ENCODE data around the gene TPK1. TPM values are rescaled to one million over a fixed set of nuclear protein-coding genes. Genes with fewer than 3 reads are reported as not detected.

The TPK1 gene
- total RNA-seq, 1 experiment from 2014 or later, result 3.1 TPM

DNA sequence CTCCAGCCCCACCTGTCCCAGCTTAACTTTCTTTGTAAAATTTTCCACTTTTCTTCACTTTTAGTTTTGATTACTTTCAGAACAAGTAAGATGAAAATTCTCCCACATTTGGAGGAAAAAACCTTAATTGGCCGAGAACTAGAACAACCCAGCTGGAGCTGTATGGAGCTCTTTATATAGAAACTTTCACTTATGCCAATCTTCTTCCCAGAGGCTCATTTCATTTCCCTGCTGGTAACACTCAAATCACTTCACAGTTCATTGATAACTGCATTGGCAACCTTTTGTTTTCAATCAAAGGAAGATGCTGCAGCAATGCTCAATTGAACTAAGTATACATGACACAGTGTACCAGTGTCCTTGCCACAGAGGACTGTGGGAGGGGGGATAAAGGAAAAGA lies 256.2 kb downstream of the TPK1 start:
- H3K4me1 ChIP-seq (ENCODE audit: insufficient read depth, low read length), result no peaks in the 10 kb centered on the region
- H3K79me1 ChIP-seq (ENCODE audit: insufficient read depth, low read depth, low read length, poor library complexity, severe bottlenecking), result no peaks in the 10 kb centered on the region

More for the DNA sequence above, 256.2 kb downstream of the TPK1 start:
- Histone ChIP-seq H2BK120ac (ENCODE audit: low read depth, low read length, poor library complexity, severe bottlenecking) (no peak overlapping the region), H3K4me2 (ENCODE audit: insufficient read depth, insufficient read length, low read length) (no peak overlapping the region), H3K27ac (ENCODE audit: insufficient read length, low read depth, low read length) (no peak overlapping the region), H3K4ac (ENCODE audit: low read depth, low read length) (no peak overlapping the region), H2BK15ac (ENCODE audit: low read depth, low read length) (no peak overlapping the region), H2BK5ac (ENCODE audit: insufficient read length, low read length) (no peak overlapping the region), H4K5ac (ENCODE audit: insufficient read length, low read depth, low read length) (no peak overlapping the region), H2BK12ac (ENCODE audit: insufficient read length, low read depth, low read length) (no peak overlapping the region), H2AK5ac (ENCODE audit: insufficient read length, low read length) (no peak overlapping the region), H4K20me1 (ENCODE audit: control insufficient read depth, insufficient read depth, insufficient read length) (no peaks in the 10 kb centered on the region), H2AFZ (ENCODE audit: low read length) (no peak overlapping the region), H2BK20ac (ENCODE audit: low read depth, low read length, poor library complexity, severe bottlenecking) (no peak overlapping the region), H3K56ac (ENCODE audit: insufficient read length, low read depth, low read length) (no peak overlapping the region), H4K91ac (ENCODE audit: insufficient read length, low read depth, low read length) (no peak overlapping the region), H3K23me2 (ENCODE audit: insufficient read length, low read depth, low read length, poor library complexity, severe bottlenecking) (no peaks in the 10 kb centered on the region), H3K27me3 (ENCODE audit: insufficient read depth, low read length) (no peaks in the 10 kb centered on the region), H3K14ac (ENCODE audit: insufficient read depth, low read length) (no peak overlapping the region), H3K9ac (ENCODE audit: extremely low read depth, insufficient read length, low read length) (no peak overlapping the region), H3K9me3 (ENCODE audit: control insufficient read depth, low read depth, low read length) (no peaks in the 10 kb centered on the region), H3K18ac (ENCODE audit: insufficient read length, low read depth, low read length) (no peak overlapping the region), H3K23ac (ENCODE audit: insufficient read length, low read depth, low read length) (no peak overlapping the region), H3T11ph (ENCODE audit: low read length) (no peak overlapping the region), H4K8ac (replicated peaks; ENCODE audit: insufficient read length, low read depth, low read length) (no peak overlapping the region), H3K79me2 (ENCODE audit: insufficient read depth, low read length) (no peaks in the 10 kb centered on the region)
- no CpG with 5 or more reads among the region's 1 CpG for WGBS (ENCODE audit: extremely low coverage, insufficient read length, low lambda C conversion rate)
- H3K4me3 Mint-ChIP-seq, result no peak overlapping the region
- H3K9me3 Mint-ChIP-seq, result peaks cover 2 to 3% of the 10 kb centered on the region in 2 experiments; a peak in 3 of 5 replicates
- TF ChIP-seq, protein P1, sequence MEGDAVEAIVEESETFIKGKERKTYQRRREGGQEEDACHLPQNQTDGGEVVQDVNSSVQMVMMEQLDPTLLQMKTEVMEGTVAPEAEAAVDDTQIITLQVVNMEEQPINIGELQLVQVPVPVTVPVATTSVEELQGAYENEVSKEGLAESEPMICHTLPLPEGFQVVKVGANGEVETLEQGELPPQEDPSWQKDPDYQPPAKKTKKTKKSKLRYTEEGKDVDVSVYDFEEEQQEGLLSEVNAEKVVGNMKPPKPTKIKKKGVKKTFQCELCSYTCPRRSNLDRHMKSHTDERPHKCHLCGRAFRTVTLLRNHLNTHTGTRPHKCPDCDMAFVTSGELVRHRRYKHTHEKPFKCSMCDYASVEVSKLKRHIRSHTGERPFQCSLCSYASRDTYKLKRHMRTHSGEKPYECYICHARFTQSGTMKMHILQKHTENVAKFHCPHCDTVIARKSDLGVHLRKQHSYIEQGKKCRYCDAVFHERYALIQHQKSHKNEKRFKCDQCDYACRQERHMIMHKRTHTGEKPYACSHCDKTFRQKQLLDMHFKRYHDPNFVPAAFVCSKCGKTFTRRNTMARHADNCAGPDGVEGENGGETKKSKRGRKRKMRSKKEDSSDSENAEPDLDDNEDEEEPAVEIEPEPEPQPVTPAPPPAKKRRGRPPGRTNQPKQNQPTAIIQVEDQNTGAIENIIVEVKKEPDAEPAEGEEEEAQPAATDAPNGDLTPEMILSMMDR (conservative IDR thresholded peaks at IDR 0.05), result no peak
- DNase-seq, result no peak
- no peaks in the 10 kb centered on the region for H3K27me3 Mint-ChIP-seq (ENCODE audit: low read depth)
- peaks cover 0 to 1% (median 0%) of the 10 kb centered on the region in 3 experiments; a peak in 1 of 7 replicates for H3K36me3 Mint-ChIP-seq (ENCODE audit: insufficient read depth in 1 of 3, low read depth in 3 of 3)
- H3K4me1 Mint-ChIP-seq, result peaks cover 12% of the 10 kb centered on the region in 2 experiments
- H3K27ac Mint-ChIP-seq, result no peak overlapping the region

Data from H9 (cell line).